MM.1S (cell line): ENCODE data around the gene CABLES1.
"Not testable (repeated sequence)": the region's sequence is repeated elsewhere in the genome, so short reads cannot be mapped to it uniquely, and the experiment has no call there.

Experiments used
- DNase-seq: peaks from one replicate; pipeline ENCODE4 v3.0.0-alpha.2; 2015
- H2AFZ ChIP-seq: fragments of 300-600 bp; sonication (generic); 2 replicates; pipeline ENCODE4 v1.6.0; 2016; ENCODE audit warnings: antibody characterized with exemption, low read length
- H3F3A ChIP-seq: fragments of 300-600 bp; sonication (generic); 2 replicates; pipeline ENCODE4 v1.6.1; 2016; ENCODE audit warnings: mild to moderate bottlenecking, antibody characterized with exemption, low read length, moderate library complexity, mixed read lengths; ENCODE audit not compliant: insufficient read depth
- H3K27ac ChIP-seq: fragments of 300-600 bp; sonication (generic); 2 replicates; pipeline ENCODE4 v1.5.1; 2016; ENCODE audit warnings: mild to moderate bottlenecking, low read length
- H3K27me3 ChIP-seq: fragments of 300-600 bp; sonication (generic); replicated peaks from 2 replicates; pipeline ENCODE4 v1.6.0; 2016; ENCODE audit warnings: low read length; ENCODE audit not compliant: insufficient read depth
- H3K36me3 ChIP-seq: fragments of 300-600 bp; sonication (generic); replicated peaks from 2 replicates; pipeline ENCODE4 v1.6.1; 2016; ENCODE audit warnings: mild to moderate bottlenecking, low read length, mixed read lengths; ENCODE audit not compliant: insufficient read depth
- H3K4me1 ChIP-seq: fragments of 300-600 bp; sonication (generic); 2 replicates; pipeline ENCODE4 v1.6.1; 2016; ENCODE audit warnings: low read length, mixed read lengths
- H3K4me2 ChIP-seq: fragments of 300-600 bp; sonication (generic); 2 replicates; pipeline ENCODE4 v1.6.0; 2016; ENCODE audit warnings: low read depth, low read length
- H3K4me3 ChIP-seq: fragments of 300-600 bp; sonication (generic); 2 replicates; pipeline ENCODE4 v1.5.1; 2016; ENCODE audit warnings: low read length, mixed read lengths
- H3K79me2 ChIP-seq: fragments of 300-600 bp; sonication (generic); 2 replicates; pipeline ENCODE4 v1.6.1; 2016; ENCODE audit warnings: mixed run types, low read length, mixed read lengths
- H3K9ac ChIP-seq: fragments of 300-600 bp; sonication (generic); 2 replicates; pipeline ENCODE4 v1.6.1; 2016; ENCODE audit warnings: low read length, mixed read lengths
- H3K9me2 ChIP-seq: fragments of 300-600 bp; sonication (generic); replicated peaks from 2 replicates; pipeline ENCODE4 v1.6.1; 2016; ENCODE audit warnings: mild to moderate bottlenecking, low read length, mixed read lengths; ENCODE audit not compliant: insufficient read depth
- H3K9me3 ChIP-seq: fragments of 300-600 bp; sonication (generic); replicated peaks from 2 replicates; pipeline ENCODE4 v1.6.1; 2016; ENCODE audit warnings: mild to moderate bottlenecking, low read length, mixed read lengths; ENCODE audit not compliant: insufficient read depth
- H4K20me1 ChIP-seq: fragments of 300-600 bp; sonication (generic); 2 replicates; pipeline ENCODE4 v1.6.1; 2016; ENCODE audit warnings: mild to moderate bottlenecking, low read length, moderate library complexity, mixed read lengths; ENCODE audit not compliant: insufficient read depth
- EZH2 ChIP-seq: fragments of 300-600 bp; sonication (generic); optimal IDR thresholded peaks from 2 replicates; pipeline ENCODE3; 2017; ENCODE audit warnings: low read depth, mild to moderate bottlenecking, antibody characterized with exemption, low read length, mixed read lengths
- EZH2phosphoT487 ChIP-seq: fragments of 300-600 bp; sonication (generic); IDR thresholded peaks from 2 replicates; pipeline ENCODE4 v1.6.1; 2018; ENCODE audit warnings: antibody characterized with exemption, low read length
- TF ChIP-seq, protein P1 (sequence below): fragments of 300-600 bp; sonication (generic); IDR thresholded peaks from 2 replicates; pipeline ENCODE4 v1.5.1; 2016; ENCODE audit warnings: antibody characterized with exemption, low read length, mixed read lengths

Gene CABLES1

DNA sequence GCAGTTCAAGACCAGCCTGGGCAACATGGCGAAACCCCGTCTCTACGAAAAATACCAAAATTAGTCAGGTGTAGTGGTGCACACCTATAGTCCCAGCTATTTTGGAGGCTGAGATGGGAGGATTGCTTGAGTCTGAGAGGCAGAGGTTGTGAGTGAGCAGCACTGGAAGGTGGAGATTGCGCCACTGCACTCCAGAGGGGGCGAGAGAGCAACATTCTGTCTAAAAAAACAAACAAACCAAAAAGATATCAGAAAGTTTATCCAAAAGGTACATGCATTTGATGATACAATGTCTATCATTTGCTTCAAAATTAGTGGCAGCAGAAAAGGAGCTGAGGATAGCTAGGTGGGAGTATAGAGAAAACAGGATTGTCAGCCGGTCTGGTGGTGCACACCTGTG, 39.8 kb upstream of the CABLES1 start:
- no peak overlapping the region for H2AFZ ChIP-seq
- peaks cover 13% of the 10 kb centered on the region for H3K4me1 ChIP-seq
- DNase-seq: no peak

DNA sequence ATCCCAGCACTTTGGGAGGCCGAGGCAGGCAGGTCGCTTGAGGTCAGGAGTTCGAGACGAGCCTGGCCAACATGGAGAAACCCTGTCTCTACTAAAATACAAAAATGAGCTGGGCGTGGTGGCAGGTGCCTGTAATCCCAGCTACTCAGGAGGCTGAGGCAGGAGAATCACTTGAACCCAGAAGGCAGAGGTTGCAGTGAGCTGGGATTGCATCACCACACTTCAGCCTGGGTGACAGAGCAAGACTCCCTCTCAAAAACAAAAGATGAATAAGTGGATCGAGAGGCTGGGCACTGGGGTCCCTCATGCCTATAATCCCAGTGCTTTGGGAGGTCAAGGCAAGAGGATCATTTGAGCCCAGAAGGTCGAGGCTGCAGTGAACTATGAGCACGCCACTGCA, 38.3 kb upstream of the CABLES1 start:
- H3K4me1 ChIP-seq, H3F3A ChIP-seq, H3K79me2 ChIP-seq, H3K27ac ChIP-seq, H3K4me2 ChIP-seq, H3K9me2 ChIP-seq, DNase-seq, H3K9me3 ChIP-seq, H2AFZ ChIP-seq, H3K9ac ChIP-seq, H4K20me1 ChIP-seq, H3K4me3 ChIP-seq, H3K27me3 ChIP-seq, H3K36me3 ChIP-seq: not testable (repeated sequence)

More for the DNA sequence above, 39.8 kb upstream of the CABLES1 start:
- Histone ChIP-seq H3F3A (peaks cover 13% of the 10 kb centered on the region), H3K27ac (no peak overlapping the region), H3K27me3 (no peaks in the 10 kb centered on the region), H3K9ac (no peak overlapping the region), H4K20me1 (no peaks in the 10 kb centered on the region), H3K4me2 (no peak overlapping the region), H3K36me3 (no peaks in the 10 kb centered on the region), H3K4me3 (no peak overlapping the region), H3K9me3 (no peaks in the 10 kb centered on the region), H3K79me2 (no peaks in the 10 kb centered on the region), H3K9me2 (no peaks in the 10 kb centered on the region)
- TF ChIP-seq EZH2phosphoT487: no peak
- TF ChIP-seq, protein P1, sequence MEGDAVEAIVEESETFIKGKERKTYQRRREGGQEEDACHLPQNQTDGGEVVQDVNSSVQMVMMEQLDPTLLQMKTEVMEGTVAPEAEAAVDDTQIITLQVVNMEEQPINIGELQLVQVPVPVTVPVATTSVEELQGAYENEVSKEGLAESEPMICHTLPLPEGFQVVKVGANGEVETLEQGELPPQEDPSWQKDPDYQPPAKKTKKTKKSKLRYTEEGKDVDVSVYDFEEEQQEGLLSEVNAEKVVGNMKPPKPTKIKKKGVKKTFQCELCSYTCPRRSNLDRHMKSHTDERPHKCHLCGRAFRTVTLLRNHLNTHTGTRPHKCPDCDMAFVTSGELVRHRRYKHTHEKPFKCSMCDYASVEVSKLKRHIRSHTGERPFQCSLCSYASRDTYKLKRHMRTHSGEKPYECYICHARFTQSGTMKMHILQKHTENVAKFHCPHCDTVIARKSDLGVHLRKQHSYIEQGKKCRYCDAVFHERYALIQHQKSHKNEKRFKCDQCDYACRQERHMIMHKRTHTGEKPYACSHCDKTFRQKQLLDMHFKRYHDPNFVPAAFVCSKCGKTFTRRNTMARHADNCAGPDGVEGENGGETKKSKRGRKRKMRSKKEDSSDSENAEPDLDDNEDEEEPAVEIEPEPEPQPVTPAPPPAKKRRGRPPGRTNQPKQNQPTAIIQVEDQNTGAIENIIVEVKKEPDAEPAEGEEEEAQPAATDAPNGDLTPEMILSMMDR: peak; percentile 13; the same call in 1 of the 2 replicates

- no peaks in the 10 kb centered on the region for H3K36me3 ChIP-seq
- no peak overlapping the region for H2AFZ ChIP-seq
Observed at GRCh38 chr18:23099621-23100020, 35.7 kb upstream of the CABLES1 start.

DNA sequence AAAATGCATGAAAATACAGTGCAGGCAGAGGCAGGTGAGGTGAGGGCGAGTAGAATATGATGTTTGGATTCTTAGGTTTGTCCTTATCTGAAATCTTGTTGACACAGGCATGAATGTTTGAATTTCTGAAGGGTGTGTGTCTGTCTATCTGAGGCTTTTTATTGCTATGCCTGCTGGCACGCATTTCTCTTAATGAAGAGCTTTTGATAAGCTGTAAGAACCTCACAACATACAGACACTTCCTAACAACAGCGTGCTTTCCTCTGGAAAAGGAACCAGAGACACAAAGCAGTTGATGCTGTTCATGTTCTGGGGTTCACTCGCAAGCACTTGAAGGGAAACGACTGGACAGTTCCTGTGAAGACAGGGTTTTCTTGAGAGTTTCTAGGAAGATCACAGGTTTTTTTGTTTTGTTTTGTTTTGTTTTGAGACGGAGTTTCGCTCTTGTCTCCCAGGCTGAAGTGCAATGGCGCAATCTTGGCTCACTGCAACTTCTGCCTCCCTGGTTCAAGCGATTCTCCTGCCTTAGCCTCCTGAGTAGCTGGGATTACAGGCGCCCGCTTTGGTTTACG, 33.3 kb upstream of the CABLES1 start:
- no peaks in the 10 kb centered on the region for H3K36me3 ChIP-seq
- H3K4me2 ChIP-seq: no peak overlapping the region
- H3K9me2 ChIP-seq: no peaks in the 10 kb centered on the region
- TF ChIP-seq EZH2 (no peak), EZH2phosphoT487 (no peak)
- TF ChIP-seq, protein P1: no peak
- no peak overlapping the region for H3K4me3 ChIP-seq
- no peaks in the 10 kb centered on the region for H3K4me1 ChIP-seq
- H3K9ac ChIP-seq: no peak overlapping the region
- no peak for DNase-seq
- H2AFZ ChIP-seq: no peak overlapping the region
- H3K79me2 ChIP-seq: no peaks in the 10 kb centered on the region
- no peaks in the 10 kb centered on the region for H3K27me3 ChIP-seq
- H3K27ac ChIP-seq: no peak overlapping the region
- H3K9me3 ChIP-seq: no peaks in the 10 kb centered on the region
- no peaks in the 10 kb centered on the region for H3F3A ChIP-seq
- no peaks in the 10 kb centered on the region for H4K20me1 ChIP-seq

More at GRCh38 chr18:23099621-23100020, 35.7 kb upstream of the CABLES1 start:
- Histone ChIP-seq H3K9ac (no peak overlapping the region), H3K4me1 (no peaks in the 10 kb centered on the region), H3K27ac (no peak overlapping the region), H3K79me2 (no peaks in the 10 kb centered on the region), H3K9me2 (no peaks in the 10 kb centered on the region), H3K4me3 (no peak overlapping the region), H3F3A (no peaks in the 10 kb centered on the region), H3K27me3 (no peaks in the 10 kb centered on the region), H3K9me3 (no peaks in the 10 kb centered on the region), H4K20me1 (no peaks in the 10 kb centered on the region), H3K4me2 (no peak overlapping the region)
- DNase-seq: no peak
- TF ChIP-seq, protein P1: no peak
- TF ChIP-seq EZH2phosphoT487 (no peak), EZH2 (no peak)
